ENCODE results near the gene SLC25A11.

DNA sequence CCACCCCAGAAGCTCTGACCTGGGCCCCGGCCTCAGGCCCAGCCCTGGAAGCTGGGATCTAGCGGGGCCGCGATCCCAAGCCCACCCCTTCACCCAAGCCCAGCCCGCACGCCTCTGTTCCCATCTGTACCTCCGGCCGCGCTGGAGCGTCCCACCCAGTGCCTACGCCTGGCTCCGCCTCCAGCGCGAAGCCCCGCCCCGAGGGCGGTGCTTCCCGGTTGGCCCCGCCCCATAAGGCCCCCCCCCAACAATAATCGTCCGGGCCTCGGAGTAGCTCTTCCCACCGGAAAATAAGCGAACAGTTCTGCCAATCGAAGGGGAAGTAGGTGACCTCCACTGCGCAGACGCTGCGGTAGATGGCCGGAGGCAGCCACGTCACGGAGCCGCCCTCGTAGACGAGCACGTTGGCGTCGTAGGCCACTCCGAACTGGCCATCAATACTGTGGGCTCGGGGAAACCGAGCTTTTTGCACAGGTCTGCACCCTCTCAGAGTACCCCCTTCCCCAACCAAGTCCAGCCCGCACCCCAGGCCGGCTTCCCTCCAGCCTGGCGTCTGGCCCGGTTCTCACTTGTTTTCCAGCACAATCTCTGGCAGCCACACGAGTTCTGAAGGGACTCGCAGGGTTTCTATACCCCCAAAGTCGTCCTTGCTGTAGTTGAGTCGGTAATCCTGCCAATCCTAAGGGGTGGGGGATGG lies 38.0 kb downstream of the SLC25A11 start:
- TF ChIP-seq CTCF (IDR thresholded peaks at IDR 0.05) = no peak
- no peak for TF ChIP-seq POLR2A (IDR thresholded peaks at IDR 0.05)
